Measurements from ENCODE around the gene TSPYL2.

The TSPYL2 gene

GRCh38 chrX:53072418-53073114, 9.6 kb upstream of the TSPYL2 start:
- TF ChIP-seq, protein P1, sequence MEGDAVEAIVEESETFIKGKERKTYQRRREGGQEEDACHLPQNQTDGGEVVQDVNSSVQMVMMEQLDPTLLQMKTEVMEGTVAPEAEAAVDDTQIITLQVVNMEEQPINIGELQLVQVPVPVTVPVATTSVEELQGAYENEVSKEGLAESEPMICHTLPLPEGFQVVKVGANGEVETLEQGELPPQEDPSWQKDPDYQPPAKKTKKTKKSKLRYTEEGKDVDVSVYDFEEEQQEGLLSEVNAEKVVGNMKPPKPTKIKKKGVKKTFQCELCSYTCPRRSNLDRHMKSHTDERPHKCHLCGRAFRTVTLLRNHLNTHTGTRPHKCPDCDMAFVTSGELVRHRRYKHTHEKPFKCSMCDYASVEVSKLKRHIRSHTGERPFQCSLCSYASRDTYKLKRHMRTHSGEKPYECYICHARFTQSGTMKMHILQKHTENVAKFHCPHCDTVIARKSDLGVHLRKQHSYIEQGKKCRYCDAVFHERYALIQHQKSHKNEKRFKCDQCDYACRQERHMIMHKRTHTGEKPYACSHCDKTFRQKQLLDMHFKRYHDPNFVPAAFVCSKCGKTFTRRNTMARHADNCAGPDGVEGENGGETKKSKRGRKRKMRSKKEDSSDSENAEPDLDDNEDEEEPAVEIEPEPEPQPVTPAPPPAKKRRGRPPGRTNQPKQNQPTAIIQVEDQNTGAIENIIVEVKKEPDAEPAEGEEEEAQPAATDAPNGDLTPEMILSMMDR (IDR thresholded peaks at IDR 0.05; ENCODE audit: low read depth, low read length): no peak
- DNase-seq (ENCODE audit: extremely low read depth, low read depth): no peak

DNA sequence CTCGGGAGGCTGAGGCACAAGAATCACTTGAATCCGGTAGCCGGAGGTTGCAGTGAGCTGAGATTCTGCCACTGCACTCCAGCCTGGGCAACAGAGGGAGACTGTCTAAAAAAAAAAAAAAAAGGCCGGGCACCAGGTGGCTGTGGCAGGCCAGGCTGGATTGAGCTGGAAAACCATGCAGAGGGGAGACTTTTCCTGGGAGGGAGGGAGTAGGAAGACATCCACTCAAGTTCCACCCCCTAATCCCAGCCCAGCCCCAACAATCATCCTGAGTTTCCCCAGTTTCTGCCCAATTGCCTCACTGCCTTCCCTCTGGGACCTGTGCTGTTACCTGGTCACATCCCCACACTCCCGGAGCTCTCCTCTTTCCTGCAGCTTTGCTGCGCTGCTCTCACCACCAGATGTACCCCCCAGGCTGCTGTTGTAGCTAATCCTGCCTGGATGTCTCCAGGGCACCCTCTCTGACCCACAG, 9.0 kb upstream of the TSPYL2 start:
- TF ChIP-seq, protein P1 (IDR thresholded peaks at IDR 0.05; ENCODE audit: low read depth, low read length): no peak
- no peak for DNase-seq (ENCODE audit: extremely low read depth, low read depth)

GRCh38 chrX:53075011-53075410, 7.2 kb upstream of the TSPYL2 start:
- DNase-seq (ENCODE audit: extremely low read depth, low read depth): no peak
- TF ChIP-seq, protein P1 (IDR thresholded peaks at IDR 0.05; ENCODE audit: low read depth, low read length): no peak

DNA sequence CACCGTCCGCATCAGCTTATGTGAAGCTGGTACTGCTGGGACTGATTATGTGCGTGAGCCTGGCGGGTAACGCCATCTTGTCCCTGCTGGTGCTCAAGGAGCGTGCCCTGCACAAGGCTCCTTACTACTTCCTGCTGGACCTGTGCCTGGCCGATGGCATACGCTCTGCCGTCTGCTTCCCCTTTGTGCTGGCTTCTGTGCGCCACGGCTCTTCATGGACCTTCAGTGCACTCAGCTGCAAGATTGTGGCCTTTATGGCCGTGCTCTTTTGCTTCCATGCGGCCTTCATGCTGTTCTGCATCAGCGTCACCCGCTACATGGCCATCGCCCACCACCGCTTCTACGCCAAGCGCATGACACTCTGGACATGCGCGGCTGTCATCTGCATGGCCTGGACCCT, 5.5 kb upstream of the TSPYL2 start:
- DNase-seq (ENCODE audit: extremely low read depth, low read depth): no peak
- TF ChIP-seq, protein P1 (IDR thresholded peaks at IDR 0.05; ENCODE audit: low read depth, low read length): no peak

GRCh38 chrX:53077207-53078197, 4.7 kb upstream of the TSPYL2 start:
- DNase-seq (ENCODE audit: extremely low read depth, low read depth): no peak
- TF ChIP-seq, protein P1 (IDR thresholded peaks at IDR 0.05; ENCODE audit: low read depth, low read length): no peak

DNA sequence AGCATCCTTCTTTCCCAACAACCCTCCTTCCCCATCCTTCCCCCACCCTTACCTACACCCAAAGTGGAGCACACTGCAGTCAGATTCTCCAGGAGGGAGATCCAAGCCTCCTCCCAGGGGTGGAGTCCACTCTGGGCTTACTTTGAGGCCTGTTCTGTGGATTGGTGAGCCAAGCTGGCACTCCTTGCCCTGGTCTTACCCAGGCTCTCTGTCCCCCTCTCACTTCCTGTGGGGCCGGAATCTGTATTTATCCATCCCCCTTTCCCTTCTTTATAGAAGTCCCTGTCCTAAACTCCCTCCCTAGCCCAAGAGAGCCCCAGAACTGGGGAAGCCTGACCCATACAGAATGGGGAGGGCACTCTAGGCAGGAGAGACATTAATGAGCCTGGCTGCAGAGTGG, 3.2 kb upstream of the TSPYL2 start:
- TF ChIP-seq, protein P1 (IDR thresholded peaks at IDR 0.05; ENCODE audit: low read depth, low read length): no peak
- DNase-seq (ENCODE audit: extremely low read depth, low read depth): no peak

Data from AG09319 (cell line).